ENCODE data around the gene CMKLR1. TPM values are rescaled to one million over a fixed set of nuclear protein-coding genes. Genes with fewer than 3 reads are reported as not detected.

CMKLR1 gene
- total and polyA plus RNA-seq, 2 donors (not counting 3 experiments of a cell fraction or from before 2014, with no cell fraction given), result 0.61 TPM; not detected in 1

- no peak overlapping the region for H3K4me3 ChIP-seq (replicated peaks in 1 of 3; ENCODE audit: insufficient read depth in 1 of 3, low read depth in 1 of 3, low read length in 3 of 3)
- H3K9ac ChIP-seq (replicated peaks; ENCODE audit: extremely low read depth, insufficient read depth, low read length), result no peak overlapping the region
- no peak overlapping the region for H3K4me2 ChIP-seq (ENCODE audit: insufficient read depth, low read length)
- no peaks in the 10 kb centered on the region for H3K4me1 ChIP-seq (ENCODE audit: control insufficient read depth, extremely low read depth, insufficient read depth, low read length)
- H3K27me3 ChIP-seq (ENCODE audit: control insufficient read depth in 2 of 2, insufficient read depth in 2 of 2, low read length in 2 of 2), result no peaks in the 10 kb centered on the region
- no peaks in the 10 kb centered on the region for H3K9me1 ChIP-seq (replicated peaks; ENCODE audit: control insufficient read depth, extremely low read depth, insufficient read depth, low read length)
- no peak overlapping the region for H2AFZ ChIP-seq (ENCODE audit: low read depth, low read length)
- BruUV-seq (replicated peaks), result no TSS peak
- H3K79me2 ChIP-seq (ENCODE audit: control insufficient read depth, insufficient read depth, low read length), result no peaks in the 10 kb centered on the region
- intact Hi-C loops (cut with micrococcal nuclease) (no loop called here), dilution Hi-C loops (cut with MboI; ENCODE audit: extremely low pct_ligation_motif_present, low sequenced_read_pairs) (no loop called here)
- TF ChIP-seq MYC (IDR thresholded peaks at IDR 0.05; ENCODE audit: low read depth, low read length) (no peak), POLR2AphosphoS5 (IDR thresholded peaks at IDR 0.05; ENCODE audit: insufficient read depth, low read depth, low read length) (no peak), FOS (IDR thresholded peaks at IDR 0.05; ENCODE audit: borderline replicate concordance, insufficient read depth, low read length) (no peak), GATA2 (IDR thresholded peaks at IDR 0.05; ENCODE audit: insufficient read depth, insufficient read length, low read depth, low read length) (no peak), POLR2A (IDR thresholded peaks at IDR 0.05; ENCODE audit: low read depth, low read length) (no peak), CTCF (IDR thresholded peaks at IDR 0.05; ENCODE audit: extremely low read depth in 1 of 2, insufficient read depth in 1 of 2, low read depth in 1 of 2, low read length in 2 of 2) (no peak), JUN (IDR thresholded peaks at IDR 0.05; ENCODE audit: borderline replicate concordance, insufficient read depth, insufficient read length, low read depth) (no peak), EZH2 (IDR thresholded peaks at IDR 0.05; ENCODE audit: borderline replicate concordance, low read depth, low read length, severe bottlenecking) (no peak)
- TF ChIP-seq, protein P1, sequence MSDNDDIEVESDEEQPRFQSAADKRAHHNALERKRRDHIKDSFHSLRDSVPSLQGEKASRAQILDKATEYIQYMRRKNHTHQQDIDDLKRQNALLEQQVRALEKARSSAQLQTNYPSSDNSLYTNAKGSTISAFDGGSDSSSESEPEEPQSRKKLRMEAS (IDR thresholded peaks at IDR 0.05; ENCODE audit: insufficient read depth, insufficient read length), result no peak
- ChIA-PET POLR2A (no interaction called here), CTCF (no interaction called here)
- H3K9me3 ChIP-seq (replicated peaks; ENCODE audit: control insufficient read depth, insufficient read depth, low read length), result no peaks in the 10 kb centered on the region
- no peaks in the 10 kb centered on the region for H4K20me1 ChIP-seq (replicated peaks; ENCODE audit: control insufficient read depth, extremely low read depth, insufficient read depth, low read length)
- FAIRE-seq (no peak), DNase-seq (ENCODE audit: low read depth, low spot score) (no peak)
- no peak overlapping the region for H3K27ac ChIP-seq (ENCODE audit: insufficient read depth, low read depth, low read length)
- H3K36me3 ChIP-seq (ENCODE audit: control insufficient read depth in 2 of 2, extremely low read depth in 1 of 2, insufficient read depth in 2 of 2, low read length in 2 of 2), result no peaks in the 10 kb centered on the region
These were observed 73.0 kb downstream of the CMKLR1 start for GRCh38 chr12:108266131-108266530.
